IgD-negative memory B cell (primary cell): ENCODE measurements around the gene NTF3. TPM values are rescaled to one million over a fixed set of nuclear protein-coding genes. Genes with fewer than 3 reads are reported as not detected.
"Not testable (repeated sequence)": the region's sequence is repeated elsewhere in the genome, so short reads cannot be mapped to it uniquely, and the experiment has no call there.

Source experiments
- H3K27ac Mint-ChIP-seq, 3 donors: one replicate each; pipeline ENCODE4 v1.8.0; 2020 to 2022; ENCODE audit warnings: mild to moderate bottlenecking in 3 of 3, mixed read lengths in 3 of 3, moderate library complexity in 1 of 3
- H3K27me3 Mint-ChIP-seq: one replicate; pipeline ENCODE4 v1.8.0; 2021; ENCODE audit warnings: mixed read lengths
- H3K36me3 Mint-ChIP-seq: one replicate; pipeline ENCODE4 v1.8.0; 2020; ENCODE audit warnings: mild to moderate bottlenecking, mixed read lengths
- H3K4me1 Mint-ChIP-seq, 3 donors: one replicate each; pipeline ENCODE4 v1.8.0; 2020 to 2022; ENCODE audit warnings: mixed read lengths in 3 of 3, mild to moderate bottlenecking in 1 of 3
- H3K4me3 Mint-ChIP-seq, 4 donors: one replicate each; pipeline ENCODE4 v1.8.0; 2020 to 2022; ENCODE audit warnings: mild to moderate bottlenecking in 4 of 4, mixed read lengths in 4 of 4, moderate library complexity in 3 of 4
- H3K9me3 Mint-ChIP-seq, 3 donors: one replicate each; pipeline ENCODE4 v1.8.0; 2020 to 2021; ENCODE audit warnings: mixed read lengths in 3 of 3, mild to moderate bottlenecking in 1 of 3
- polyA plus RNA-seq: library from polyadenylated mRNA; unstranded; fragments of 300-500 nt; fragmentation: Illumina TruSeq; gene quantifications from one replicate; pipeline ENCODE4 v1.2.3, GENCODE V29; 2021

The NTF3 gene
- polyA plus RNA-seq, 1 donor from 2014 or later, result not detected

GRCh38 chr12:5534426-5535199, 102.7 kb downstream of the NTF3 start:
- H3K27me3 Mint-ChIP-seq, result peaks cover 16% of the 10 kb centered on the region
- H3K27ac Mint-ChIP-seq, result no peak overlapping the region

GRCh38 chr12:5535541-5535940, 103.6 kb downstream of the NTF3 start:
- Mint-ChIP-seq H3K4me1 (no peaks in the 10 kb centered on the region), H3K4me3 (no peak overlapping the region), H3K36me3 (peaks cover 2% of the 10 kb centered on the region), H3K9me3 (peaks cover 2 to 7% (median 4%) of the 10 kb centered on the region in 3 donors), H3K27ac (no peak overlapping the region), H3K27me3 (peaks cover 16% of the 10 kb centered on the region)

More at GRCh38 chr12:5534426-5535199, 102.7 kb downstream of the NTF3 start:
- Mint-ChIP-seq H3K9me3 (peaks cover 2 to 7% (median 4%) of the 10 kb centered on the region in 3 donors), H3K36me3 (peaks cover 2% of the 10 kb centered on the region), H3K4me3 (no peak overlapping the region), H3K4me1 (no peaks in the 10 kb centered on the region)

GRCh38 chr12:5537026-5537615, 105.2 kb downstream of the NTF3 start:
- not testable (repeated sequence) for H3K36me3 Mint-ChIP-seq, H3K27ac Mint-ChIP-seq, H3K4me3 Mint-ChIP-seq, H3K4me1 Mint-ChIP-seq
- peaks cover 13% of the 10 kb centered on the region for H3K27me3 Mint-ChIP-seq
- peaks cover 4 to 12% (median 5%) of the 10 kb centered on the region in 3 donors for H3K9me3 Mint-ChIP-seq

GRCh38 chr12:5537771-5538170, 105.9 kb downstream of the NTF3 start:
- Mint-ChIP-seq H3K4me3 (no peak overlapping the region), H3K27me3 (peaks cover 11% of the 10 kb centered on the region), H3K4me1 (no peaks in the 10 kb centered on the region), H3K36me3 (peaks cover 2% of the 10 kb centered on the region), H3K9me3 (peaks cover 3 to 11% (median 5%) of the 10 kb centered on the region in 3 donors), H3K27ac (no peak overlapping the region)
